G401.6 (cell line): ENCODE data around the gene LIME1.

Experiments used
- FAIRE-seq: peaks from 2 replicates; lab custom pipeline; 2012; peaks lifted over from hg19 to GRCh38; lab: Jason Lieb, UNC

The LIME1 gene

GRCh38 chr20:63735859-63736718 is at the start of gene LIME1:
Gene LIME1, plus strand, starts transcription at chr20:63736664. Its CDS starts 886 bp downstream, at chr20:63737550.
- no peak for FAIRE-seq

GRCh38 chr20:63687419-63688178 is 48.9 kb upstream of the LIME1 start:
- no peak for FAIRE-seq

GRCh38 chr20:63688228-63689045 is 48.0 kb upstream of the LIME1 start:
- no peak for FAIRE-seq

GRCh38 chr20:63689046-63690002 is 47.1 kb upstream of the LIME1 start:
- no peak for FAIRE-seq

- no peak for FAIRE-seq
Measured at GRCh38 chr20:63690003-63690897, 46.2 kb upstream of the LIME1 start.

- FAIRE-seq = no peak
Measured at GRCh38 chr20:63690898-63691710, 45.4 kb upstream of the LIME1 start.

- no peak for FAIRE-seq
Measured at GRCh38 chr20:63691711-63692435, 44.6 kb upstream of the LIME1 start.

- FAIRE-seq = no peak
Measured at GRCh38 chr20:63692436-63693082, 43.9 kb upstream of the LIME1 start.

GRCh38 chr20:63693083-63693732 is 43.3 kb upstream of the LIME1 start:
- no peak for FAIRE-seq

GRCh38 chr20:63693733-63694583 is 42.5 kb upstream of the LIME1 start:
- no peak for FAIRE-seq

GRCh38 chr20:63694584-63695423 is 41.7 kb upstream of the LIME1 start:
- FAIRE-seq = no peak

GRCh38 chr20:63695424-63696305 is 40.8 kb upstream of the LIME1 start:
- no peak for FAIRE-seq

- FAIRE-seq = no peak
Measured at GRCh38 chr20:63696306-63696627, 40.2 kb upstream of the LIME1 start.

- no peak for FAIRE-seq
Measured at GRCh38 chr20:63696628-63697356, 39.7 kb upstream of the LIME1 start, which contains the start of gene TNFRSF6B. Gene TNFRSF6B, plus strand, starts transcription at chr20:63696652. Its CDS starts 116 bp downstream, at chr20:63696768.
